ENCODE measurements around the gene ADCY2.

The ADCY2 gene

DNA sequence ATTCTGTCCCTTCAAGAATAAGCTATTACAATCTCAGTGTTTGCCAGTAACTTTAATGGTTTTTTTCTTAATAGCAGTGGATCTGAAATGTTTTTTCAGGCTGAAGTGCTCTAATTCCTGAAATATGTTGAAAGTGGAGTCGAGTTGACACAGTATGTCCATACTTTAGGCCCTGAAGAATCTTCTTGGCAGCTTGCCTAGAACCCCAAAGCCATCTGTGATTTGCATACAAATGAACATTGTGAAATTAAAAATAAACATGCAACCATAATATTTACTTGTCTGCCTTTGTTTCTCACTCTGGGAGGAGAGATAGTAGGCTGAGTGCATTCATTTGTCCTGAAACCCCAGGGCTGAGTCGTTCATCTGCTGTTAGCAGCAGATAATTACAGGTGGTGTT lies 152.7 kb downstream of the ADCY2 start:
- DNase-seq (ENCODE audit: extremely low read depth, low read depth) = no peak
- H3K4me3 ChIP-seq (replicated peaks; ENCODE audit: low read depth, low read length) = no peak overlapping the region
- TF ChIP-seq, protein P1, sequence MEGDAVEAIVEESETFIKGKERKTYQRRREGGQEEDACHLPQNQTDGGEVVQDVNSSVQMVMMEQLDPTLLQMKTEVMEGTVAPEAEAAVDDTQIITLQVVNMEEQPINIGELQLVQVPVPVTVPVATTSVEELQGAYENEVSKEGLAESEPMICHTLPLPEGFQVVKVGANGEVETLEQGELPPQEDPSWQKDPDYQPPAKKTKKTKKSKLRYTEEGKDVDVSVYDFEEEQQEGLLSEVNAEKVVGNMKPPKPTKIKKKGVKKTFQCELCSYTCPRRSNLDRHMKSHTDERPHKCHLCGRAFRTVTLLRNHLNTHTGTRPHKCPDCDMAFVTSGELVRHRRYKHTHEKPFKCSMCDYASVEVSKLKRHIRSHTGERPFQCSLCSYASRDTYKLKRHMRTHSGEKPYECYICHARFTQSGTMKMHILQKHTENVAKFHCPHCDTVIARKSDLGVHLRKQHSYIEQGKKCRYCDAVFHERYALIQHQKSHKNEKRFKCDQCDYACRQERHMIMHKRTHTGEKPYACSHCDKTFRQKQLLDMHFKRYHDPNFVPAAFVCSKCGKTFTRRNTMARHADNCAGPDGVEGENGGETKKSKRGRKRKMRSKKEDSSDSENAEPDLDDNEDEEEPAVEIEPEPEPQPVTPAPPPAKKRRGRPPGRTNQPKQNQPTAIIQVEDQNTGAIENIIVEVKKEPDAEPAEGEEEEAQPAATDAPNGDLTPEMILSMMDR (IDR thresholded peaks at IDR 0.05; ENCODE audit: low read depth, low read length, missing control alignments) = no peak

DNA sequence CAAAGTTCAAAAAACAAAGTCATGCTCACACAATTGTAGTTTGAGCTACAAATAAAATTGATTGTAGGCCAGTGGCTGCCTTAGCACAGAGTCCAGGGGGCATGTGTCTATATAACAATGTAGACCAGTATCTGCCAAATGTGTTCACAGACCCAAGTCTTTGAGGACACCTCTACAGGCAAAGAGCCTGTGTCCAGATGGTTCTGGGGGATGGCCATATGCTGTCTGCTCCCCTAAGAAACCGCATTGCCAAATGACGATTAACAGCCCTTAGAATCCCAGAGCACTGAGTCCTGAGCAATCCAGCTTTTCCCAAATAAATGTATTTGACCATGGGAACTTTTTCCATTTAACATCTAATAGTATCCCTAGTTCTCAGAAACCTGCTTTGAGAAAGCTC lies 169.6 kb downstream of the ADCY2 start:
- no peak overlapping the region for H3K4me3 ChIP-seq (replicated peaks; ENCODE audit: low read depth, low read length)
- no peak for DNase-seq (ENCODE audit: extremely low read depth, low read depth)
- TF ChIP-seq, protein P1 (IDR thresholded peaks at IDR 0.05; ENCODE audit: low read depth, low read length, missing control alignments) = no peak

DNA sequence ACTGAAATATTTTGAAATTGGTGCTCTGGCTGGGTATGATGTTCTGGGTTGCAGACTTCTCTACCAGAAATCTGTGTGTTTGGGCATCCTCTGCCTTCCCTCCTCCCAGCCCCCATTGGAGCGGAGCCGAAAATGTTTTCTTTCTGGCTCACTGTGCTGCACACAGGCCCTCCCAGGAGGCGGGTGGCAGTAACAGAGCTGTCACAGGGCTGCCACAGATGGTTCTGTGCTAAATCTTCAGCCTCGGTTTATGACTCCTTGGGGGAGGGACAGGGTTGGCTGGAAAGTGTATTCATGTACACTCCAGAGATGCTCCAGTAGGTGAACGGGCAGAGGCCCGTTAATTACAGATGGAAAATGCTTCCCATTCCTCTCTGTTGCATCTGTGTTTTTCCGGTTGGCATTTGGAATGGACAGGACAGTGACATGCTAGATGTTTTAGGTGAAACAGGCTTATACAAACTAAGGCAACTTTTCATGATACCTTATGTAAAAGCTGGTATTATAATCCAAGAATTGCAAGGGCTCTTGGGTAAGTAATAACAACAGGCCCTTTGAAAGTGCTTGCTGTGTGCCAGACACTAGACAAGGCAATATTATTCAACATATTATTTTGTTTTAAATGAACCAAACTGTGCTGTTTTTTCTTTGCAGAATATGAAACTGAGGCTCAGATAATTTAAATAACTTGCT lies 180.2 kb downstream of the ADCY2 start:
- TF ChIP-seq, protein P1 (IDR thresholded peaks at IDR 0.05; ENCODE audit: low read depth, low read length, missing control alignments) = no peak

DNA sequence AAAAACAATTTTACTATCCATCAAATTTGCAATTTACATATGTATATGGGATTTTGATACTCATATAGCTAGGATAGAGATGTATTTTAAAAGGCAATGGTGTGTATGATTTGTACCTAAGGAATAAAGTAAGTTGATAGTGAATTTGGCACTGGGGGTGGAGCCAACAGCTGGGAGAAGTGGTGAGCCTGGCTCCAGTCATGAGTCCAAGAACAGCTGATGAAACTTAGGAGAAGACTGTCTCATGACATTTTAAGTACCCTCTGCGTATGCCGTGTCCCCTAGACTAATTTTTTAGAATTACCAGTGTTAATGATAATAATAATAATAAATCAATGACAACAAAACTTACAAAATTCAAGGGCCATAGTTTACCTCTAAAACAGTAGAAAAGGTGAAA lies 181.4 kb downstream of the ADCY2 start:
- DNase-seq (ENCODE audit: extremely low read depth, low read depth) = no peak
- H3K4me3 ChIP-seq (replicated peaks; ENCODE audit: low read depth, low read length) = no peak overlapping the region
- TF ChIP-seq, protein P1 (IDR thresholded peaks at IDR 0.05; ENCODE audit: low read depth, low read length, missing control alignments) = no peak

More for the DNA sequence above, 180.2 kb downstream of the ADCY2 start:
- no peak overlapping the region for H3K4me3 ChIP-seq (replicated peaks; ENCODE audit: low read depth, low read length)
- no peak for DNase-seq (ENCODE audit: extremely low read depth, low read depth)

DNA sequence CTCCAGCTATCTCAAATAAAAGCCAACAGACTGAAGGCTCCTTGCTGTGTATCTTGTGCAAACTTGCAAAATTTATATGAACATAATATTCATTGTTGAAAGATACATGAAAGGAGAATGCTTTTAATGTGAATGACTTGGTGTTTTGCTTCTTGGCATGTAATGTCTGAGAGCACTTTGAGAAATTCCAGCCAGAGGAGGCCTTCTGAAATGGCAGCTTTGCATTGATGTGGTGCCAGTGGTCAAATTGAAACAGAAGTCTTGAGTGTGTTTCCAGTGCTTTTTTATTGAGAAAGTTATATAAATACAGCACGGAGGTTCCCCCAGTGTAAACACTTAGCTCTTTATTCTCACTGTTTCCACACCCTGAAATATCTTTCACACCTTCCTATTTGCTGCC lies 182.1 kb downstream of the ADCY2 start:
- DNase-seq (ENCODE audit: extremely low read depth, low read depth) = no peak
- TF ChIP-seq, protein P1 (IDR thresholded peaks at IDR 0.05; ENCODE audit: low read depth, low read length, missing control alignments) = no peak
- no peak overlapping the region for H3K4me3 ChIP-seq (replicated peaks; ENCODE audit: low read depth, low read length)

DNA sequence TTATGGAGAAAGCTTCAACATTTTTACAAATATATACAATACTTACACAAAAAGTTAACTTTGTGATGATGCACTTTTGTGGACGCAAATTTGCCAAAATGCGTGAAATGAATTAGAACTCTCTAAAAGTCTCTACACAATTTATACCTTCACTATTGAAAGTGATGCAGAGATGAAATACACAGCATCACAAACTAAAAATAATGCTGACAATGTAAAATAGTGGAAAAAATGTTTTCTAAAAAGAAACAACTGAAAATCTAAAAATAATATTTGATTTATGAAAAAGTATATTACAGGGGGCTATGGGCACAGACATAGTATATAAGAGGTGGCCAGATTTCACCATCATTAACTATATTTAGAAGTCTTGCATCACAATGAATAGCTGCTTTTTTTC lies 188.8 kb downstream of the ADCY2 start:
- H3K4me3 ChIP-seq (replicated peaks; ENCODE audit: low read depth, low read length) = no peak overlapping the region
- DNase-seq (ENCODE audit: extremely low read depth, low read depth) = no peak
- TF ChIP-seq, protein P1 (IDR thresholded peaks at IDR 0.05; ENCODE audit: low read depth, low read length, missing control alignments) = no peak

DNA sequence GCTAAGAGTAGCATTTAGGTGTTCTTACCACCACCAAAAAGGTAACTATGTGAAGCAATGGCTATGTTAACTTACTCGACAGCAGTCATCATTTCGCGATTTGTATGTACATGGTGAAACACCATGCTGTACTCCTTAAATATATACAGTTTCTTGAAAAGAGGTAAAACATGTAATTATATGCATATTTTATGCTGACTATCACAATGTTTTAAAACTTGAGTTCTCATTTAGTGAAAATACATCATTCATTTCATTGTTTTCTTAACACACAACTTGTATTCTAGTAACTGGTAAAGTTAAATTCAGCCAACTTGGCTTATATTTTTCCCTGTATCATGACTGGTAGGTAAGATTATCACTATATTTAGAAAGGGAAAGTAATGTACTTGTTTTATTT lies 189.9 kb downstream of the ADCY2 start:
- H3K4me3 ChIP-seq (replicated peaks; ENCODE audit: low read depth, low read length) = no peak overlapping the region
- no peak for DNase-seq (ENCODE audit: extremely low read depth, low read depth)
- TF ChIP-seq, protein P1 (IDR thresholded peaks at IDR 0.05; ENCODE audit: low read depth, low read length, missing control alignments) = no peak
